Frontal cortex (tissue), 4 donors: ENCODE results near the gene KCND3. TPM values are rescaled to one million over a fixed set of nuclear protein-coding genes. Genes with fewer than 3 reads are reported as not detected.

ENCODE experiments used
- DNase-seq, 2 donors: peaks; one replicate each; pipeline ENCODE4 v3.0.0; 2012; ENCODE audit warnings: low spot score in 2 of 2
- FAIRE-seq: peaks from 2 replicates; lab custom pipeline; 2012; peaks lifted over from hg19 to GRCh38; lab: Jason Lieb, UNC
- total RNA-seq: library from RNA; depleted of rRNA; stranded (reverse); fragments of >200 nt; gene quantifications from one replicate; pipeline ENCODE4 v1.2.3, GENCODE V29; 2014
- donor health status: control.
- donor health status: control.
- donor health status: control.

KCND3 gene
- total RNA-seq, 1 donor from 2014 or later: 10.6 TPM

DNA sequence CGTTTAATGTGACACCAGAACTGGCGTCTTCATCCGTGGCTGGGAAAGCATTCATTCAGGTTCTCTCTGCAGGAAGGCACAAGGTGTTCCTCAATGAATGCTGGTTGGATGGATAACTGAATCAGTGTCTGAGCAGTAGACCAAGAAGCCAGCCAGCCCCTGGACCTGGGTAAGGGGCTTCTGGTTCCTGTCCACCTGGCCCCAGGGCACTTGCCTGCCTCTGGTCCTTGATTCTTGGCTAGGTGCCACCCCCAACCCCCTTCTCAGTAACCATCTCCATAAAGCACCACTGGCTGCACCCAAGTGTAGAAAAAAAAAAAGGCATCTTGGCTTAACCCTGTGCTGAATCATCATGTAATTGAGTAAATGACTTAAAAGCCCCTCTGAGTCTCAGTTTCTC, 59.1 kb downstream of the KCND3 start:
- FAIRE-seq: no peak

DNA sequence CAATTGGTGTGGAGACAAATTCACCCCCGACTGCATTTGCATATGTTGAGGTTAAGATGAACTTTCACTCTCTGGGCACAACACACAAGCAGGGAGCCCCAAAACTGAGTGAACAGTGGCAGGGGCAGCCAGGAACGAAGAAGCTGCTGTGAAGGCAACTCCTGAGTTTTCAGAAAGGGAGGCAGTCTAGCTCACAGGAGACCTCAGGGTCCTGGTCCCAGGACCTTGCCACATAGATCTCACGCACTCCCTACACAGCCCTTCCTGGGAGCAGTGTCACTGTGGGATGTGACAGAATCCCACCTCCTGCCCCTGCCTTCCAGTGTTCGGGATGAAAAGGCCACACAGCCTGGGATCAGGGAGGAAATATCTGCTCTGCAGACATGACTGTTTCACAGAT, 60.9 kb downstream of the KCND3 start:
- DNase-seq: no peak
- FAIRE-seq: no peak

More for the DNA sequence above, 59.1 kb downstream of the KCND3 start:
- no peak for DNase-seq

DNA sequence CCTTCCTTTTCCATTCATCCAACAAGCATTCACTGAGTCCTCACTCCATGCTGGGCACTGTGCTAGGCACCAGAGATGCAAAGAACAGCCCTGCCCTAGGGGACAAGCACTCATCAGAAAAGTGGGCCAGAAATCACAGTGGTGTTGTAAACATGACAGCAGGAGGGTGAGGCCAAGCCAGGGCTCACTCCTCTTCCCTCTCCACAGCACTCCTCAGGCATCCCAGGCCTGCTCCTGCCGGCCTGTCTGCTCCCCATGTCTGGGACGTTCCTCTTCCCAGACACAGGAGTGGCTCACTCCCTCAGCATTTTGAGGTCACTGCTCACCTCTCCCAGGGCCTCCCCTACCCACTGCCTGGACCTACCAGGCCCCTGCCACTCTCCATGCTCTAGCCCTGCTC, 61.8 kb downstream of the KCND3 start:
- no peak for FAIRE-seq
- no peak for DNase-seq

DNA sequence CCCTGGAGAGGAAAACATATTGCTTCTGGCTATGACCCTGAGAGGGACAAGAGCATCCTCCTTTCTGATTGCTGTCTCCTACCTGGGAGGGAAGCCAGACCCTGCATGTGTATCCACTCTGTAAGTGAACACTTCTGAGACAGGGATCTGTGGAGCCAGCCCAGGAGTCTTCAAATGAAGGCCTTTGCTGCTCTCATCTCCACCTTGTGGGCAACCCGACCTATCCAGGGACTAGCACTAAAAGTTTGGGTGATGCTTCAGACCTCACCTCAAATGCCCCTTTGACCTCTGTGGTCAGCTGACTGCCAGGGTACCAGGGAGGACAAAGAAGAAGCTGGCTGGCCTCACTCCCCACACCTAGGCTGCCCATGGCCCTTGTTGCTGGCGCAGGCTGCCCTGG, 64.7 kb downstream of the KCND3 start:
- DNase-seq: no peak
- FAIRE-seq: no peak

DNA sequence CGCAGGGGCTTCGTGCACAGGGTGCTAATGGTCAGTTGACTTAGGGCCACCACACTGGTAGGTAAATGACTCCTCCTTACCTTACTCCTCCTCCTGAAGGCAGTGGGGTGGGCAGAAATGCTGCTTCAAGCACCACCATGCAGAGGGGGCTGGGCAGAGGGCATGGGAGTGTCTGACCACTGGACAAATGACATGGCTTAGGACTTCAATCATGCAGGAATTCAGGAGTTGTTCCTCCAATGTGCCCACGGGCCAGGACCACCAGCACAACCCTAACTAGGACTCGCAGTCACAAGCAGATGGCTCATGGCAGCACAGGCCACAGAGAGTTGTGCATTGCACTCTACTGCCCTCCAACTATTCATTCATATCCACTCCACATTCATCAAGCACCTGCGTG, 65.7 kb downstream of the KCND3 start:
- FAIRE-seq: no peak
- no peak for DNase-seq

DNA sequence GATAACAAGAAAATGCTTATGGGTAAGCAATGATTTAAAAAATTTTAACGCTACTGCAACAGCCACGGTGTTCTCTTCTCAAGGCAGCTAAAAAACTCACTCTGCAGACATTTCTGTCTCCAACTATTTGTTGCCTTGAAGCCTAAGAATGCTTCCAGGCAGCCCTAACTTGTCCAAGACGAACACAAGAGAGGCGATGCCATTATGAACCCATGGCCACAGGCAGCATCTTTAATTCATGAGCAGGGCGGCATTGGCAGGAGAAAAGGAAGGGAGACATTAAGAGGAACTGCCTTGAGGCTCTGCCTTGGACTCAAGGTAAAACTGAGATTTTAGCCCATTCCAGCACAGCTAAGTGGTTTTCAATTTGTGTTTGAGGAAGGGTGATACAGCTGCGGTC, 67.5 kb downstream of the KCND3 start:
- DNase-seq (no peak), FAIRE-seq (no peak)

DNA sequence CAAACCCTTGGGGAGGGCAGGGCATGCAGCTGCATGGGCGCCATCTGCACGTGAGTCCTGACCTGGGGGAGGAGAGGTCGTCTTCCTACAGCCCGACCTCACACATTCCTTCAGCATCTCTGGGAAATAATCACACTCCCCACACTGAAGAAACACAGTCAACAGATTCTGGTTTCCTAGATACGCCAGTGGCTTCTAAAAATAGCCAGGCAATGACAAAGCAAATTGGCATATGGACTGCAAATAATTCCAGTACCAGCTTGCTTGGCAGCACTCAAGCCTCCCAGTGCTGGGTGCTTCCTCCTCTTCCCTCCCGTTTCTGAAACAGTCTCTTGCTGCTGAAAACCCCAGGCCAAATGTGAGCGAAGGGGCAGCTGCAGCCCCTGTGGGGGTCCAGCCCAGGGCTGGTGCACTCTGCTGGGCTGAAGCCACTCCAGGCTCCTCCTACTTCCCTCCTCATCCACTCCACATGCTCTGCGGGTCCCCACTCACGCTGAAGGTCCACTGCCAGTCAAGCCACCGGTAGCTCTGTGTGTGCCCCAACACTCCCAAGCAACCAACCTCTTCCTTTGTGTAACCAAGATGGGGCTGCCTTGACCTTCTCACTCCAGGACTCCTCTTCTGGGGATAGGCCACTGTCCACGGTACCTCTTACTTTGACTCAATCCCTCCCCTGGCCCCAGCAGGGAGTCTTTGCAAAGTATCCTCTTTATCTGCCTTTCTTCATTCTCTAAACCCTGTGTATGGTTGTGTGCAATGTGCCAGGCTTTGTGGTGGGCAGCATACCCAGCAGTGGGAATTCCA, 69.0 kb downstream of the KCND3 start:
- FAIRE-seq: no peak

DNA sequence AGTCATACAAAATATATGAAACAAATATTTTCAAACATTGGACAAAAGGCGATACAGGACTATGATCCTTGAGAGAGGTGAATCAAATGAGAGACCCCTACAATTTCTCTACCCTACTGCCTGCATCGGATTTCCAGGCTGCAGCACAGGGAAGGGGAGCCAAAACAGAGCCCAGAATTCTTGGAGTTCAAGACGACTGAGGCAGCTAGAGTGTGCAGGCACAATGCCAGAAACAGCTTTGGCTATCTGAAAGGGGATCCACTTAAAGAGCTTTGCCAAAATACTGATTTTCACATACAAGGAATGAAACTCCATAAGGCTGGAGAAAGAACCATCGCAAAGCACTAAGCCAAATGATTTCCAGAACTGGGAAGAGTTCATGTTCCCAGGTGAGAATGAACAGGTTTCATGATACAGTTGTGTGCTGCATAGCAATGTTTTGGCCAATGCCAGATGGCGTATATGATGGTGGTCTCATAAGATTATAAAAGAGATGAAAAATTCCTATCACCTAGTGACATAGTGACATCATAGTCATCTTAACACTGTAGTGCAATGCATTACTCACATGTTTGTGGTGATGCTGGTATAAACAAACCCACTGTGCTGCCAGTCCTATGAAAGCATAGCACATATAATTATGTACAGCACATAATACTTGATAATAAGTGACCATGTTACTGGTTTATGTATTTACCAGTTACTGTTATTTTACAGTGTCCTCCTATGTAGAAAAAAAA, 77.5 kb downstream of the KCND3 start:
- no peak for DNase-seq
- FAIRE-seq: no peak

More for the DNA sequence above, 69.0 kb downstream of the KCND3 start:
- DNase-seq: peak in 1 of 2 donors; percentile 50

DNA sequence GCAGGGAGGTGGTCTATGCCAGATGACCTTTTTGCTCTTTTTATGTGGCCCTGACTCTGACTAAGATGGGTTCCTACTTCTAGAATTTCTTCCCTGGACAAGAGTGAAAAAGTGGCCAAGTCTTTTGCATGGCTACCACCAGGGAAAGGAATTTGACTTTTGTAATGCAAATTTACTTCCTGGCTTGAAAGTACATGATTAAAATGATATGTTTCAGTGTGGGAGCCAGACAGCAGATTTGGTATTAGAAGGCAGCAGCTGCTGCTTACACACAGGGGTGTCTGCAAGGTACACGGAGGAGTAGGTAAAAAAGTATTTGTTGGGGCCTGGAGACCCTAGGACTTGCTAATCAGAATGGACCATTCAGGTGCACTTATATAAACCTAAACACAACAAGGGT, 78.4 kb downstream of the KCND3 start:
- DNase-seq: no peak
- no peak for FAIRE-seq

DNA sequence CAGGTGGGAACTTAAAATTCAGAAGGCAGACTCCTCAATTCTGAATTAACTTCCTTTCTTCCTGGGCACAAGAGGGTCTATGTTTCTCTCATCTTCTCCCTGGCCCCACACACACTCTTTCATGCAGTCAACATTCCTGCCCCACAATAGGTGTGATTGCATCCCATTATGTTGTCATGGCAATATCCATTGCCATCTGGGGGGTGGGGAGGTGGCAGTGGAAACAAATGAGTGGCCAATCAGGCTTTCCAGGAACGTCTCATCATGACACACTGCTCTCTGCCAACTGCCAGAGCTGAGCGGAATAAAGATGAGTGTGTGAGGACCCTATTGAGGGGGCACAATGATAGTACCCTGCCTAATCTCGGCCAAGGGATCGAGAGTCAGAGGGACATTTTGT, 80.4 kb downstream of the KCND3 start:
- FAIRE-seq: no peak
- DNase-seq: no peak

DNA sequence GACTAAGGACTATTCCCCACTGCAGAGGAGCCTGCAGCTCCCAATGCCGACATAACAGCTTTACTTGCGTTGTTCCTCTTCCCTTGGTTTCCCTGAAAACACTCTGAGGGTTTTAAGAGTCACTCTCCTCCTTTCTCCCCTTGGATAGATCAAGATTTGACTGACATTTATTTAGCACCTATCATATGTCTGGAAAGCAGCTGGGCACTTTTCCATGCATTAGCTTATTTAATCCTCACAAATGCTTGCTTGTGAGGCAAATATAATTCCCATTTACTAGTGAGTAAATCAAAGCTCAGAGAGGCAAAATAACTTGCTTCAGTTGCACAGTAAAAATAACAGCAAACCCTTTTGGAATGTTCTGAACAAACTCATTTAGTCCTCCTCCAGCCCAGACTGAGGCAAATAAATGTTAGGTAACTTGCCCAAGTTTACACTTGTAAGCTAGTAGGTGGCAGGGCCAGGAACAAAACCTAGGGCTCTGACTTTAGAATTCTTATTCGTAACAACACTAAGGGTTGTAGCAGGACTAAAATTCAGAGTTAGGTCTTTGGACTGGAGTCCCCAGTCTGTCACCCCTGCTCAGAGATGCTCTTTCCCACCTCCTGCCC, 81.4 kb downstream of the KCND3 start:
- DNase-seq (no peak), FAIRE-seq (no peak)

DNA sequence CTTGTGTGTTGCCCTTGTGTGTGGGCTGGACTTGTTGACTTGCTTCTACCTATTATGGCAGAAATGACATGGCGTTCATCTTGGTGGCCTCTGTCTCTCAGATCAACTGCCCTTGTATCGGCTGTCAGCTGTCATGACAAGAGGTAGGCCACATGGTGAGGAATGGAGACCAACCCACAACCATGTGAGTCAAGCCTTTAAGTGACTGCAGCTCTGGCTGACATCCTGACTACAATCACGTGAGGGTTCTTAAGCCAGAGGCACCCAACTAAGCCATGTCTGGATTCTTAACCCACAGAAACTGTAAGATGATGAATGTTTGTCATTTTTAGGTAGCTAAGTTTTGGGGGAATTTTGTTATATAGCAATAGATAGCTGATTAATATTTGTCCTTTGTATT, 82.1 kb downstream of the KCND3 start:
- FAIRE-seq: no peak
- DNase-seq: no peak

DNA sequence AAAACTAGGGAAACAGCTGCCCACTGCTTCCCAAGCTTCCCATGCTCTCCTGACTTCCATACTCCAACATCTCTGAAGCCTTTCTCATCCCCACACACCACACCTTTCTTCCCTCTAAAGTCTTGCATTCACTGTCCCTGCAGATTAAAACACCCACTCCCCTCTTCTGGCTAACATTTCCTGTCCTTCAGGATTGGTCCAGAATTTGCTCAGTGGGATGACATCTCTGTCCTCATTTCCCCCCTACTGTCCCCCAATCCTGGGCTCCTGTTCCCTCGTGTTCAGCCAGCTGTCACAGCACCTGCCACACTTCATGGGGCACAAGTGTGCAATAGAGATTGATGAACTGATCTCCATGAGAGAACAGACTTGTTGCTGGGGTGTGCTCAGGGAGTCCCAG, 82.7 kb downstream of the KCND3 start:
- FAIRE-seq (no peak), DNase-seq (no peak)

DNA sequence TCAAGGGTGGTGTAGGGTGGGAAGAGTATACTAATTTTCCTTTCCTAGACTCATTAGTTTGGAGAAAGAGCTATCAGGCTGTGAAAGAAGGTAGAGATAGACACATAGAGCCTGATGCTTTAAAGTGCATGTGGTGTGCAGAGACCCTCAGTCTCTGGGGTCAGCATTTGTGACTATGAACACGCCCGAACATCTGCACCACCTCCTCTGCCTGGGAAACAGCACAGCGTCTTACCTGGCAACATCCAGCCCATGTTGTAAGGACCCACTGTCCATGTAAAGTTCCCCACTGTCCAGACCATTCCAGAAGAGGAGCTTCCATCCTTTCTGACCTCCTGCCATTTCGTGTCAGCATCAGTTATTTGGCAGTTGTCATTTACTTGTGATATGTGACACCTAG, 83.4 kb downstream of the KCND3 start:
- no peak for FAIRE-seq
- DNase-seq: no peak

DNA sequence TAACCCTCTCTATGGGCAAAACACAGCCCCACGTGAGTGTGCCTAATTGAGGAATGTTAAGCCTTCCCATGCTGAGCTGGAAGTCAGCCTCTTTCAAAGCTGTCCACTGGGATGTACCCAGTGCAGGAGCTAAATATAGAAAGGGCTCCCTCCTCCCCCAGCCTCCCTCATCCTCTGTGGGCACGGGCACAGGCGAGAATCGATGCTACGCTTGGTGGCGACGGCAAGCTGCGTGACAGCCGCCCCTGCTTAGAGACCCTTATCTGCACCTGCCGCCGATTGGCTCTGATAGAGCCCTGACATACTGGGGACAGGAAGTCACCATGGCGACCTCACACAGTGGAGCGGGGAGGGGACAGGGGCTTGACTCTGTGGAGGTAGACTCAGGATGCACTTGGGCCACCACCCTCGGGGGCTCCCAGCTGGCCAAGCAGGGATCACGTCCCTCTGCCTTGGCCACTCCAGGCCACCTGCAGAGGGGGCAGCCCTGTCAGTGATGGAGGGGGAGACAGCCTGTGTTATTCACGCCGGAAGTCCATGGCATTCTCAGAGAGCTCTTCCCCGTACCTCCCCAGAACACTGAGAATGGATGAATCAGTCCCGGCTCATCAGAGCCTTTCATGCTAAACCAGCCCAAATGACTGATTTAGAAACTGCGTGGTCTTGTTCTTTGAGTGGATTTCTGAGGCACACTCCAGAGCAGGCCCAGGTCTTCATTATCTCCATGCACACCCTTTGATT, 84.8 kb downstream of the KCND3 start:
- no peak for DNase-seq
- FAIRE-seq: no peak

DNA sequence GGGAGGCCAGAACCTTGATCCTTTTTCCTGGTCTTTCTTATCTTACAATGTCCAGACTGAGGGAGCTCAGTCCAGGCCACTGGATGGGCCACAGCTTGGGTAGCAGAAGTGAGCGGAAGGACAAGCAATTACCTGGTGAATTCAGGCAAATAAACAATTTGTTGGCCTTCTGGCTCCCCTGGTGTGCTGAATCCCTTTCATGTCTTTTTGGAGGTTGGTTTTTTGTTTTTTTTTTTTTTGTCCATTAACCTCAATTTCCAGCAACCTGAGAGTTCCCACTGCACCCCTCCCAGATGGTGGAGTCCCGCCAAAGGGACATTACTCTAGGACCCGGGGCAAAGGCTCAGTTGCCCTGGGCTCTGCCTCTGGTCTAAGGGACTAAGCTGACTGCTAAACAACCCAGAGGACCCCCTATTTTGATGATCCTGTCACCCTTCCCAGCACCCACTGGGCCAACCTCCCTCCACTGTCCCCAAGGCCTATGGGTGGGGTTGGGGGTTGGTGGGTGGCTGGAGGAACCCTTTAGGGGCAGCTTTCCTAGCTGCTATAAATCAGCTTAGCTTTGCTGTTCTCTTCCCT, 85.5 kb downstream of the KCND3 start:
- FAIRE-seq (no peak), DNase-seq (no peak)

DNA sequence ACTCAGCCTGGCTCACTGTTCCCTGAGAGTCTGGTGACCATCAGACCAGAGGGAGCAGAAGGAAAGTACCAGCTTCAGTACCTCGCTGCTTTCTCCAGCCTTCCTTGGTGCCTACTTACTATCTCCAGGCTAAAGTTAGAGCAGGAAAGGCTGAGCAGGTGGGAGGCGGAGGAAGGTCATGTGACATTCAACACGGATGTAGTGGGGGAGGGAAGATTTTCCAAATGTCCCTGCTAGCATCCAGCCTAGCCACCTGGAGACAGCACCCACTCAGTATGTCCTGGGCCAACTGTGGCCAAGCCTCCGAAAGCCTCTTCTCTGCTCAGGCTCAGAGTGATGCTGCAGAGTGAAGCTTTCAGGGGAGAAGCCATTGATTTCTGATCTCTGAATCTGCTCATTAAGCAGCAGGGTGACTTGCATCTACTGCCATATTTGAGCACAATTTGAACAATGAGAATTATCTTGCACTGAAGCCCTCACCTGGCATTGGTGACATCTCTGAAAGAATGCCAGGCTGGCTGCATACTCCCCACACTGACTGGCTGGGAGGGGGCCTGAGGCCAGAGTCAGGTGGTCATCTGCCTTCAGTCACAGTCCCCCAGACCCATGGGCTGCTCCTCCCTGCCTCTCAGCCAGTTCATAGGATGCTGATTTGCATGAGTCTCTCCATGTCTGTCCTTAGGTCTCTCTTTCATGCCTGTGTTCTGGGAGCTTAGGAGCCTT, 86.2 kb downstream of the KCND3 start:
- DNase-seq (no peak), FAIRE-seq (no peak)

DNA sequence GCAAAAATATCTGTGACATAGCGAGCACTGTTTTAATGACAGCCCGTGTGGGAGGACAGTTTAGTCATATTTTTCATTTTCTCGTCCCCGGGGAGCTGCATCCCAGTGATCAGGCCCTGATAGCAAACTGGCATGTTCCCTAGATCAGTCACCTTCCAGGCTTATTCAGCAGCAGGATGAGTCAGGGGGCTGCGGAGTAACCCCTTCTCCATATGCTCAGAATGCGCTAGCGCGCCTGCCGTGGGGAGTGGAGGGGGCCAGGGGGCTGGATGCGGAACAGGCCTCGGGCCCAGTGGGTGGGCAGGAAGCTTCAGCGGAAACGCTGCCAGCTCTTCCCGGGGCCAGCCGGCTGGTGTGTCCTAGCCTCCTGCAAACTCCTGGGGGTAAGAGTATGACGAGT, 94.0 kb downstream of the KCND3 start:
- FAIRE-seq (no peak), DNase-seq (peak in 1 of 2 donors; percentile 18)

DNA sequence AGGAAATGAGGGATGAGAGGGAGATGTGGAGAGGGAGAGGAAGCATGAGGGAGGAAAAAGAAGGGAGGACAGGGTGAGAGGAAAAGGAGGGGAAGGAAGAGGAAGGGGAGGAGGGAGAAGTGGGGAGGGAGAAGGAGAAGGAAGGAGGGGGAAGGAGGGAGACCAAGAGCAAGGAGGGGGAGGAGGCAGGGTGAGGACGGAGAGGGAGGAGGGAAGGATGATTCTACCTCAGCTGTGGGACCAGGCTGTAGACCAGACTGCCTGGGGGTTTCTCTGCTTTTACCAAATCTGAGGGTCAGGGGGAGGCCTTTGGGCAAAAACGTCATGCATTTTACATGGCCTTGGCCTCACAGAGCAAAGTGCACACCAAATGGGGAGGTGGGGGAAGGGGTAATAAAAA, 94.5 kb downstream of the KCND3 start:
- no peak for FAIRE-seq

More for the DNA sequence above, 94.5 kb downstream of the KCND3 start:
- no peak for DNase-seq
